NT2/D1 (cell line): ENCODE measurements around the gene NIN.

Source experiments
- DNase-seq: peaks from one replicate; pipeline ENCODE4 v3.0.0-alpha.2; 2011; ENCODE audit warnings: low read depth, low spot score
- H3K27me3 ChIP-seq: 2 replicates; pipeline ENCODE4 v1.6.0; 2011; ENCODE audit warnings: mild to moderate bottlenecking; ENCODE audit not compliant: insufficient read length, insufficient read depth
- H3K36me3 ChIP-seq: 2 replicates; pipeline ENCODE4 v1.6.1; 2011; ENCODE audit warnings: mild to moderate bottlenecking, low read length, mixed read lengths; ENCODE audit not compliant: insufficient read depth, insufficient read length
- H3K4me1 ChIP-seq: 2 replicates; pipeline ENCODE4 v1.5.1; 2011; ENCODE audit not compliant: insufficient read depth, insufficient read length
- H3K4me3 ChIP-seq: 2 replicates; pipeline ENCODE4 v1.5.1; 2011; ENCODE audit warnings: low read depth; ENCODE audit not compliant: insufficient read length
- H3K9ac ChIP-seq: 2 replicates; pipeline ENCODE4 v1.6.0; 2011; ENCODE audit warnings: low read depth; ENCODE audit not compliant: insufficient read length
- H3K9me3 ChIP-seq: 2 replicates; pipeline ENCODE4 v1.5.1; 2011; ENCODE audit warnings: mild to moderate bottlenecking, low read length; ENCODE audit not compliant: insufficient read depth
- SUZ12 ChIP-seq: IDR thresholded peaks from 2 replicates; pipeline ENCODE4 v1.6.1; 2011; ENCODE audit not compliant: insufficient read length, insufficient read depth; ENCODE audit errors: extremely low read depth
- YY1 ChIP-seq: IDR thresholded peaks from 2 replicates; pipeline ENCODE4 v1.6.1; 2011; ENCODE audit not compliant: insufficient read length, insufficient read depth
- ZNF274 ChIP-seq: IDR thresholded peaks from 2 replicates; pipeline ENCODE4 v1.6.1; 2011; ENCODE audit warnings: mild to moderate bottlenecking, low read depth, low read length

The NIN gene

DNA sequence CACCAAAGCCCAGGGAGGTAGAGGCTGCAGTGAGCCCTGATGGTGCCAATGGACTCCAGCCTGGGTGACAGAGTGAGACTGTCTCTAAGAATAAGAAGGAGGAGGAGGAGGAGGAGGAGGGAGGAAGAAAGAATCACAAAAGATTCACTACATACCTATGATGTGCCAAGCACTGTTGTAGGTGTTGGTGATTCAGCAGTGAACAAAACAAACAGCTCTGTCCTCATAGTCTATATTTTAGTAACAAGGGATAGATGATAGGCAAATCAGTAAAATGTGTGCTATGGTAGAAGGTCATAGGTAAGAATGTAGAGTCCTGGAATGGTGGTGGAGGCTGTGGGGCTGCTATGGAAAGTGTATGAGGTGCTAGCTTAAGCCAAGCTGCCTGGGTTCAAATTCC lies 22.9 kb upstream of the NIN start:
- H3K9me3 ChIP-seq, result no peaks in the 10 kb centered on the region
- H3K4me1 ChIP-seq, result no peaks in the 10 kb centered on the region
- no peaks in the 10 kb centered on the region for H3K36me3 ChIP-seq
- DNase-seq, result no peak
- TF ChIP-seq ZNF274 (no peak), YY1 (no peak), SUZ12 (no peak)
- no peaks in the 10 kb centered on the region for H3K27me3 ChIP-seq
- H3K9ac ChIP-seq, result no peak overlapping the region
- no peak overlapping the region for H3K4me3 ChIP-seq

- H3K36me3 ChIP-seq, result no peaks in the 10 kb centered on the region
- TF ChIP-seq SUZ12, result no peak
- TF ChIP-seq ZNF274, result no peak
- TF ChIP-seq YY1, result no peak
- H3K4me3 ChIP-seq, result no peak overlapping the region
- no peaks in the 10 kb centered on the region for H3K4me1 ChIP-seq
- H3K27me3 ChIP-seq, result no peaks in the 10 kb centered on the region
- H3K9me3 ChIP-seq, result no peaks in the 10 kb centered on the region
- DNase-seq, result no peak
- H3K9ac ChIP-seq, result no peak overlapping the region
These were observed 15.4 kb upstream of the NIN start for GRCh38 chr14:50846226-50846880.

- Histone ChIP-seq H3K27me3 (no peaks in the 10 kb centered on the region), H3K9me3 (no peaks in the 10 kb centered on the region), H3K9ac (no peak overlapping the region), H3K4me1 (no peaks in the 10 kb centered on the region), H3K4me3 (no peak overlapping the region), H3K36me3 (no peaks in the 10 kb centered on the region)
- TF ChIP-seq YY1, result no peak
- no peak for TF ChIP-seq SUZ12
- no peak for TF ChIP-seq ZNF274
- DNase-seq, result no peak
These were observed 14.2 kb upstream of the NIN start for GRCh38 chr14:50845166-50845565.

DNA sequence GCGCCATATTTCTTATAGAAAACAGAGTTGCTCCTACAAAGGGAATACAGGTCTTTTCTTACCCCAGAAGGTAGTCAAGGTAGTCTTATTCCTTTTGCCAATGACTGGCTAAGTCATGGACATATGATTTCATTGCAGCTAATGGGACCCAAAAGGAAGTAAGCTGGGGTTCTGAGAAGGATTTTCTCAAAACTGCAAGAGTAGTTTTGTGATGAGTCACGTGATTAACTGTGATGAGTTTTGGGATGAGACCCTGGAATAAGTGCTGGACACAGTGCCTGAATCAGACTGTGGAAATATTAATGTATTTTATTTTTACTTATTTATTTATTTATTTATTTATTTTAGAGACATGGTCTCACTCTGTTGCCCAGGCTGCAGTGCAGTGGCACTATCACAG lies 13.4 kb upstream of the NIN start:
- no peak overlapping the region for H3K4me3 ChIP-seq
- no peaks in the 10 kb centered on the region for H3K9me3 ChIP-seq
- no peak overlapping the region for H3K9ac ChIP-seq
- TF ChIP-seq YY1, result no peak
- no peak for TF ChIP-seq ZNF274
- no peak for TF ChIP-seq SUZ12
- no peak for DNase-seq
- H3K4me1 ChIP-seq, result no peaks in the 10 kb centered on the region
- no peaks in the 10 kb centered on the region for H3K36me3 ChIP-seq
- H3K27me3 ChIP-seq, result no peaks in the 10 kb centered on the region

DNA sequence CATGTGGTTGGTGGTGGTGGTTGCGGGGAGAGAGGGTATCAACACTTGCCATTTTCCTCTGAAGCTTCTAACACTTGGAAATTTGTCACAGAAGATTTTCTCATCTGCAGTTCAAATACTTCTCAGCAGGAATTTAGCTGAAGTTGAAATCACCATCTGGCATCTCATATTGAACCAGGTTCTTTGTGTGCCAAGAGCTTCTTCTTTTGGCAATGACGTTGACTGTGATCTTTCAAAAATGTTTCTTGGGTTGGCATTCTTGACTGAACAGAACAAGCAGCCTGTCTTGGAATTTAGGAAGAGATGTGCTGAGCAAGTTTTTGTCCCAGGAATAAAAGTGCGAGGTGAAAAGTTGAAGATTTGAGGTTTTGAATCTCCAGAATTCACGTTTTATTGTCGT lies 8.7 kb upstream of the NIN start:
- no peaks in the 10 kb centered on the region for H3K36me3 ChIP-seq
- H3K4me3 ChIP-seq, result no peak overlapping the region
- TF ChIP-seq SUZ12 (no peak), YY1 (no peak), ZNF274 (no peak)
- H3K9ac ChIP-seq, result no peak overlapping the region
- no peaks in the 10 kb centered on the region for H3K9me3 ChIP-seq
- H3K4me1 ChIP-seq, result no peaks in the 10 kb centered on the region
- no peak for DNase-seq
- H3K27me3 ChIP-seq, result peaks cover 7% of the 10 kb centered on the region

GRCh38 chr14:50839048-50839447 lies 8.1 kb upstream of the NIN start:
- DNase-seq, result no peak

DNA sequence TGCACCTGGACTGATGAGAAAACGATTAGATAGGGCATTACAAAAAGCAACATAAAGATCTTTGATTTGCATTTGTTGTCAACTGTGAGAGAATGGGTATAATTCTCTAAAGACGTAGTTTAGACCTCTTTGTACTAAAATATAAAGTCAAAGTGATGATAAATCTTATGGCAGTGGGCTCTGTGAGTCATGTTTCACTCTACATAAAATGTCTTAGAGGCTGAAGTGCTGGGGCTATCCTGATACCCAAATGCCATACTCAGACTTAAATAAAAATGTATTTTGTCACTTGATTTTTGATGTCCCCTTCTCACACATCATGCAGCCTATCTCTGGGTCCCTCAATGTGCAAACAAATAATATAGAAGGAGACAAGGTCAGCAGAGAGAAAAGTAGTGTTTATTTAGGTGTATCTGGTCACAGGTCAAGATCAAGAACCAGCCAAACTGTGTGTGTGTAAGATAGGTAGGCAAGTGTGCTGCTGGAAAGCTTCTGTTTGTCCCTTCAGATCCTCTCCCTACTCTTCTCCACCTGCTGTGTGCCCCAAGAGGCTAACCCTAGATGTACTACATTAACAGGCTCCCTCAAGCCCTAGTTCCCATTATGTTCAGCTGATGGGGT lies 7.0 kb upstream of the NIN start:
- DNase-seq, result no peak
- peaks cover 21% of the 10 kb centered on the region for H3K27me3 ChIP-seq
- no peaks in the 10 kb centered on the region for H3K4me1 ChIP-seq
- H3K36me3 ChIP-seq, result no peaks in the 10 kb centered on the region
- no peak overlapping the region for H3K9ac ChIP-seq
- TF ChIP-seq ZNF274 (no peak), YY1 (no peak), SUZ12 (no peak)
- no peaks in the 10 kb centered on the region for H3K9me3 ChIP-seq
- H3K4me3 ChIP-seq, result no peak overlapping the region

More at GRCh38 chr14:50839048-50839447, 8.1 kb upstream of the NIN start:
- no peaks in the 10 kb centered on the region for H3K4me1 ChIP-seq
- H3K36me3 ChIP-seq, result no peaks in the 10 kb centered on the region
- TF ChIP-seq SUZ12 (no peak), ZNF274 (no peak), YY1 (no peak)
- no peak overlapping the region for H3K4me3 ChIP-seq
- H3K27me3 ChIP-seq, result peaks cover 13% of the 10 kb centered on the region
- no peaks in the 10 kb centered on the region for H3K9me3 ChIP-seq
- H3K9ac ChIP-seq, result no peak overlapping the region
